HEK293 (cell line): Measurements from ENCODE around the gene ANKRD44.

Experiments
- CTCF ChIP-seq: fragments of 450-650 bp; formaldehyde crosslinking; IDR thresholded peaks from 2 replicates; pipeline ENCODE4 v1.5.1; 2016; ENCODE audit warnings: missing biosample characterization, missing genetic modification characterization
- REPIN1 ChIP-seq: fragments of 450-650 bp; formaldehyde crosslinking; IDR thresholded peaks from 2 replicates; pipeline ENCODE4 v1.5.1; 2017; ENCODE audit warnings: missing biosample characterization, missing genetic modification characterization, low read depth
- ZIC2 ChIP-seq: fragments of 450-650 bp; formaldehyde crosslinking; IDR thresholded peaks from 2 replicates; pipeline ENCODE4 v1.5.1; 2016; ENCODE audit warnings: missing biosample characterization, missing genetic modification characterization
- TF ChIP-seq, protein P1 (sequence below): fragments of 450-650 bp; formaldehyde crosslinking; IDR thresholded peaks from 2 replicates; pipeline ENCODE4 v1.5.1; 2016; ENCODE audit warnings: missing biosample characterization, missing genetic modification characterization

DNA sequence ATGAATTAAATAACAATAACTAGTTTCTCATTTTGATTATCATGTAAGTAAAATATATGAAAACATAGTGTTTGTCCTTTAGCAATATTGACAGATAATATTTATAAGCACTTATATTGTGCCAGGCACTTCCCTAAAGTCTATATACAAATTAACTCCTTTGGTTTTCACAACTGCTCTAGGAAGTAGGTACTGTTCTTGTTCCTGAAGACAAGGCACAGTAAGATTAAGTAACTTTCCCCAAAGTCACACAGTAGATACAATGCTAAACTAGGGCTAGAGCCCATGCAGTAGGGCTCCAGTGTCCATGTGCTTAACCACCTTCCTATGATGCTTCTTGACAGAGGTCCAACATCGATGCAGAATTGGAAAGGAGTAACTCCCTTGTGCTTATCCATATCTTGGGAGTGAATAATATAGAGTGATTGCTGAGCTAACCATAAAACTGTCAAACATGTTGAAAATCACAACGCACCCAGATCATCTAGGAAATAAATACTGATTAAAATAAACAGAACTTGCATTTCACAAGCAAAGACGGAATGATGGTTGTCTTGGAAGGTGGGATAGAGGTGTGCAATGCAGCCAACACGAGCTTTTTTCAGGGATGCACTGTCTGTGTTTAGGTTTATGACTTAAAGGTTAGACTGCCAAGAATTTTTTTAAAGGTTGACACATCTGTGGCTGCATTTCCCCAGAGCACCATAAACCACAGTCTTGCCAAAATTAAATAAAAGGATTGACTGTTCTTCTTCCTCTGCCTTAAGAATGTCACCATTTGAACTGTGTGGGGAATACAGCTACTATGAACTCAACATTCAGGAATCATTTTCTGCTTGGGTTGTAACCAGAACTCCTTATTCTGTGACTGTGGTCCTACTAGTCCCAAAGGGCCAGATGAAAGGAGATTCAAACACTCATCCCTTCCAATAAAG, 80.8 kb downstream of the ANKRD44 start:
- no peak for TF ChIP-seq REPIN1 (tag by site-specific recombination)
- TF ChIP-seq, protein P1, sequence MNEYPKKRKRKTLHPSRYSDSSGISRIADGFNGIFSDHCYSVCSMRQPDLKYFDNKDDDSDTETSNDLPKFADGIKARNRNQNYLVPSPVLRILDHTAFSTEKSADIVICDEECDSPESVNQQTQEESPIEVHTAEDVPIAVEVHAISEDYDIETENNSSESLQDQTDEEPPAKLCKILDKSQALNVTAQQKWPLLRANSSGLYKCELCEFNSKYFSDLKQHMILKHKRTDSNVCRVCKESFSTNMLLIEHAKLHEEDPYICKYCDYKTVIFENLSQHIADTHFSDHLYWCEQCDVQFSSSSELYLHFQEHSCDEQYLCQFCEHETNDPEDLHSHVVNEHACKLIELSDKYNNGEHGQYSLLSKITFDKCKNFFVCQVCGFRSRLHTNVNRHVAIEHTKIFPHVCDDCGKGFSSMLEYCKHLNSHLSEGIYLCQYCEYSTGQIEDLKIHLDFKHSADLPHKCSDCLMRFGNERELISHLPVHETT, result no peak
- TF ChIP-seq CTCF (tag by site-specific recombination), result no peak
- no peak for TF ChIP-seq ZIC2 (tag by site-specific recombination)
